ENCODE results near the gene MTG1. TPM values are rescaled to one million over a fixed set of nuclear protein-coding genes. Genes with fewer than 3 reads are reported as not detected.
A peak's percentile ranks its signal among the peaks of the same experiment; 100 is the strongest.

MTG1 gene
- total RNA-seq, 2 experiments from 2014 or later: 47.7 to 56.1 TPM

- peak; percentile 69 for DNase-seq
- Mint-ChIP-seq H3K4me3 (peak overlapping the region; percentile 81), H3K27ac (peak overlapping the region; percentile 99), H3K36me3 (ENCODE audit: low read depth) (peaks cover 2% of the 10 kb centered on the region), H3K9me3 (no peaks in the 10 kb centered on the region), H3K27me3 (no peaks in the 10 kb centered on the region), H3K4me1 (peaks cover 44% of the 10 kb centered on the region)
- POLR2A ChIA-PET: interaction anchor here (1.2 kb wide), 1 partner anchor 11 kb away, joined by 3 read pairs; no protein-coding TSS in a partner anchor
- CTCF ChIA-PET: interaction anchor here (0.9 to 1.8 kb wide), 3 partner anchors 8 to 60 kb away, joined by 3 to 5 read pairs (median 4); no protein-coding TSS in a partner anchor
These were observed 4.8 kb upstream of the MTG1 start for GRCh38 chr10:133388973-133389818.

- peak overlapping the region; percentile 65 for H3K4me3 Mint-ChIP-seq
- H3K27ac Mint-ChIP-seq: peak overlapping the region; percentile 99
- H3K4me1 Mint-ChIP-seq: peaks cover 55% of the 10 kb centered on the region
- no peaks in the 10 kb centered on the region for H3K9me3 Mint-ChIP-seq
- ChIA-PET CTCF (interaction anchor here (0.8 to 1.5 kb wide), 4 partner anchors 16 to 1162 kb away, joined by 3 to 7 read pairs (median 3); no protein-coding TSS in a partner anchor), POLR2A (interaction anchor here (0.7 to 1.2 kb wide), 3 partner anchors 13 to 428 kb away, joined by 3 to 4 read pairs (median 3); no protein-coding TSS in a partner anchor)
- DNase-seq: no peak
- H3K27me3 Mint-ChIP-seq: no peaks in the 10 kb centered on the region
- peaks cover 9% of the 10 kb centered on the region for H3K36me3 Mint-ChIP-seq (ENCODE audit: low read depth)
These were observed 3.2 kb upstream of the MTG1 start for GRCh38 chr10:133390597-133391248.

- ChIA-PET CTCF (interaction anchor here (1.1 to 1.5 kb wide), 2 partner anchors 62 to 1163 kb away, joined by 3 to 7 read pairs; no protein-coding TSS in a partner anchor), POLR2A (interaction anchor here (0.7 to 1.0 kb wide), 2 partner anchors 132 to 429 kb away, joined by 3 to 4 read pairs; no protein-coding TSS in a partner anchor)
- Mint-ChIP-seq H3K36me3 (ENCODE audit: low read depth) (peaks cover 11% of the 10 kb centered on the region), H3K4me1 (peaks cover 57% of the 10 kb centered on the region), H3K27ac (peak overlapping the region; percentile 99), H3K9me3 (no peaks in the 10 kb centered on the region), H3K4me3 (peak overlapping the region; percentile 39), H3K27me3 (no peaks in the 10 kb centered on the region)
- DNase-seq: no peak
These were observed 2.7 kb upstream of the MTG1 start for GRCh38 chr10:133391249-133391635.

- Mint-ChIP-seq H3K27ac (peak overlapping the region; percentile 80), H3K27me3 (no peaks in the 10 kb centered on the region), H3K36me3 (ENCODE audit: low read depth) (peaks cover 11% of the 10 kb centered on the region), H3K9me3 (no peaks in the 10 kb centered on the region), H3K4me1 (peaks cover 61% of the 10 kb centered on the region), H3K4me3 (no peak overlapping the region)
- no peak for DNase-seq
- CTCF ChIA-PET: interaction anchor here (1.1 to 1.5 kb wide), 2 partner anchors 62 to 1163 kb away, joined by 3 to 7 read pairs; no protein-coding TSS in a partner anchor
- POLR2A ChIA-PET: no interaction called here
These were observed 2.0 kb upstream of the MTG1 start for GRCh38 chr10:133391761-133392518.

GRCh38 chr10:133393401-133394063, 425 bp upstream of the MTG1 start:
- no peak for DNase-seq
- Mint-ChIP-seq H3K9me3 (no peaks in the 10 kb centered on the region), H3K27ac (peak overlapping the region; percentile 71), H3K4me1 (peaks cover 63% of the 10 kb centered on the region), H3K36me3 (ENCODE audit: low read depth) (peaks cover 21% of the 10 kb centered on the region), H3K27me3 (no peaks in the 10 kb centered on the region), H3K4me3 (peak overlapping the region; percentile 91)
- ChIA-PET POLR2A (no interaction called here), CTCF (no interaction called here)

GRCh38 chr10:133394801-133395221, 854 bp downstream of the MTG1 start:
- Mint-ChIP-seq H3K27me3 (no peaks in the 10 kb centered on the region), H3K4me1 (peaks cover 59% of the 10 kb centered on the region), H3K36me3 (ENCODE audit: low read depth) (peaks cover 29% of the 10 kb centered on the region), H3K27ac (peak overlapping the region; percentile 92), H3K9me3 (no peaks in the 10 kb centered on the region), H3K4me3 (peak overlapping the region; percentile 91)
- CTCF ChIA-PET: interaction anchor here (1.1 kb wide), 1 partner anchor 44 kb away, joined by 3 read pairs; no protein-coding TSS in a partner anchor
- POLR2A ChIA-PET: no interaction called here
- DNase-seq: no peak

GRCh38 chr10:133396035-133396624, 2.2 kb downstream of the MTG1 start:
- H3K4me3 Mint-ChIP-seq: peak overlapping the region; percentile 91
- peaks cover 34% of the 10 kb centered on the region for H3K36me3 Mint-ChIP-seq (ENCODE audit: low read depth)
- no peak overlapping the region for H3K27ac Mint-ChIP-seq
- POLR2A ChIA-PET: no interaction called here
- no peaks in the 10 kb centered on the region for H3K27me3 Mint-ChIP-seq
- no peaks in the 10 kb centered on the region for H3K9me3 Mint-ChIP-seq
- no peak for DNase-seq
- CTCF ChIA-PET: interaction anchor here (1.1 kb wide), 1 partner anchor 42 kb away, joined by 3 read pairs; no protein-coding TSS in a partner anchor
- peaks cover 56% of the 10 kb centered on the region for H3K4me1 Mint-ChIP-seq

- Mint-ChIP-seq H3K4me1 (peaks cover 57% of the 10 kb centered on the region), H3K27ac (peak overlapping the region; percentile 9), H3K36me3 (ENCODE audit: low read depth) (peaks cover 44% of the 10 kb centered on the region), H3K4me3 (no peak overlapping the region), H3K9me3 (no peaks in the 10 kb centered on the region), H3K27me3 (no peaks in the 10 kb centered on the region)
- no peak for DNase-seq
- ChIA-PET CTCF (no interaction called here), POLR2A (no interaction called here)
These were observed 4.0 kb downstream of the MTG1 start for GRCh38 chr10:133397938-133398337.

- Mint-ChIP-seq H3K4me3 (no peak overlapping the region), H3K9me3 (no peaks in the 10 kb centered on the region), H3K27me3 (no peaks in the 10 kb centered on the region), H3K27ac (no peak overlapping the region), H3K36me3 (ENCODE audit: low read depth) (peaks cover 51% of the 10 kb centered on the region), H3K4me1 (peaks cover 56% of the 10 kb centered on the region)
- no peak for DNase-seq
- ChIA-PET CTCF (no interaction called here), POLR2A (no interaction called here)
These were observed 5.2 kb downstream of the MTG1 start for GRCh38 chr10:133399123-133399601.

- peak overlapping the region; percentile 46 for H3K4me3 Mint-ChIP-seq
- no peaks in the 10 kb centered on the region for H3K9me3 Mint-ChIP-seq
- peak; percentile 45 for DNase-seq
- peaks cover 56% of the 10 kb centered on the region for H3K36me3 Mint-ChIP-seq (ENCODE audit: low read depth)
- CTCF ChIA-PET: interaction anchor here (0.7 kb wide), 1 partner anchor 13 kb away, joined by 3 read pairs; no protein-coding TSS in a partner anchor
- H3K4me1 Mint-ChIP-seq: peaks cover 54% of the 10 kb centered on the region
- no peaks in the 10 kb centered on the region for H3K27me3 Mint-ChIP-seq
- POLR2A ChIA-PET: no interaction called here
- peak overlapping the region; percentile 89 for H3K27ac Mint-ChIP-seq
These were observed 6.9 kb downstream of the MTG1 start for GRCh38 chr10:133400624-133401424.

GRCh38 chr10:133401500-133401899, 7.5 kb downstream of the MTG1 start:
- Mint-ChIP-seq H3K4me1 (peaks cover 58% of the 10 kb centered on the region), H3K27ac (peak overlapping the region; percentile 89), H3K9me3 (no peaks in the 10 kb centered on the region), H3K27me3 (no peaks in the 10 kb centered on the region), H3K36me3 (ENCODE audit: low read depth) (peaks cover 61% of the 10 kb centered on the region), H3K4me3 (peak overlapping the region; percentile 46)
- POLR2A ChIA-PET: no interaction called here
- CTCF ChIA-PET: interaction anchor here (0.7 kb wide), 1 partner anchor 12 kb away, joined by 3 read pairs; no protein-coding TSS in a partner anchor
- no peak for DNase-seq
